Measurements from ENCODE around the gene SLC6A19. TPM values are rescaled to one million over a fixed set of nuclear protein-coding genes. Genes with fewer than 3 reads are reported as not detected.

SLC6A19 gene
- total and polyA plus RNA-seq, 8 donors, result 0.13 to 5.5 (median 0.43) TPM; not detected in 3

DNA sequence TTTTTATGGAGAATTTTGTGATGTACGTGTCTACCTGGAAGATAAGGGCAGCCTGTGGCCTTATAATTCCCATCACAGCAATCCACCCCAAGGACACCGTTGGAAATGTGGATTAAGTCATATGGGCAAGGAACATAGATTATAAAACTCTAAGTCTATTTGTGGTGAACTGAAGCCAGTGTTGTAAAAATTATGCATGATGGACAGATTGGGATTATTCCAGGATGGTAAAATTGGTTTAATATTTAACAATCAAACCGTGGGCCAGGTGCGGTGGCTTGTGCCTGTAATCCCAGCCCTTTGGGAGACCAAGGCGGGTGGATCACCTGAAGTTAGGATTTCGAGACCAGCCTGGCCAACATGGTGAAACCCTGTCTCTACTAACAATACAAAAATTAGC lies 12.9 kb upstream of the SLC6A19 start:
- no peak overlapping the region for H3K27ac ChIP-seq
- H3K4me1 ChIP-seq, result peaks cover 0 to 17% (median 13%) of the 10 kb centered on the region in 4 donors
- WGBS, 5 donors, result 34 to 54% (median 42%) methylated on average over 6 of the region's 6 CpGs
- no peak overlapping the region for H3K4me3 ChIP-seq
- intact Hi-C loops (cut with DNase I; ENCODE audit: low total_unique reads), result no loop called here
- TF ChIP-seq EP300 (IDR thresholded peaks at IDR 0.05) (no peak), POLR2A (IDR thresholded peaks at IDR 0.05) (no peak), POLR2AphosphoS5 (IDR thresholded peaks at IDR 0.05) (no peak)
- TF ChIP-seq, protein P1, sequence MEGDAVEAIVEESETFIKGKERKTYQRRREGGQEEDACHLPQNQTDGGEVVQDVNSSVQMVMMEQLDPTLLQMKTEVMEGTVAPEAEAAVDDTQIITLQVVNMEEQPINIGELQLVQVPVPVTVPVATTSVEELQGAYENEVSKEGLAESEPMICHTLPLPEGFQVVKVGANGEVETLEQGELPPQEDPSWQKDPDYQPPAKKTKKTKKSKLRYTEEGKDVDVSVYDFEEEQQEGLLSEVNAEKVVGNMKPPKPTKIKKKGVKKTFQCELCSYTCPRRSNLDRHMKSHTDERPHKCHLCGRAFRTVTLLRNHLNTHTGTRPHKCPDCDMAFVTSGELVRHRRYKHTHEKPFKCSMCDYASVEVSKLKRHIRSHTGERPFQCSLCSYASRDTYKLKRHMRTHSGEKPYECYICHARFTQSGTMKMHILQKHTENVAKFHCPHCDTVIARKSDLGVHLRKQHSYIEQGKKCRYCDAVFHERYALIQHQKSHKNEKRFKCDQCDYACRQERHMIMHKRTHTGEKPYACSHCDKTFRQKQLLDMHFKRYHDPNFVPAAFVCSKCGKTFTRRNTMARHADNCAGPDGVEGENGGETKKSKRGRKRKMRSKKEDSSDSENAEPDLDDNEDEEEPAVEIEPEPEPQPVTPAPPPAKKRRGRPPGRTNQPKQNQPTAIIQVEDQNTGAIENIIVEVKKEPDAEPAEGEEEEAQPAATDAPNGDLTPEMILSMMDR (IDR thresholded peaks at IDR 0.05), result no peak
- no peaks in the 10 kb centered on the region for H3K9me3 ChIP-seq
- no peaks in the 10 kb centered on the region for H3K36me3 ChIP-seq
- DNase-seq, result no peak
- H3K27me3 ChIP-seq, result peaks cover 0 to 54% (median 3%) of the 10 kb centered on the region in 3 donors

DNA sequence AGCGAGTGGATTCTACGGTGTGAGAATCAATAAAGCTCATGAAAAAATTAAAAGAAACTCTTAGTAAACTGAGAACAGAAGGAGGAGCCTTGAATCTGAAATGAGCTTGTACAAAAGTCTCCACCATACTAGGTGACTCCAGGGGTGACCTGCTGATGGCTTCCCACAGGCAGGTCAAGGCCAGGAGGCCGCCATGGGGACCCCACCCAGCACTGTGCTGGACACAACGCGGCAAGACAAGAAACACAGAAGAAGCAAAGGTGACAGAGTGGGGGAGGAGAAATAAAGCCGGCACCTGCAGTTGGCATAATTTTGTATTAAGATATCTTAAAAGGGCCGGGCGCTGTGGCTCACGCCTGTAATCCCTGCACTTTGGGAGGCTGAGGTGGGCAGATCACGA lies 12.1 kb upstream of the SLC6A19 start:
- no peak for DNase-seq
- intact Hi-C loops (cut with DNase I; ENCODE audit: low total_unique reads), result no loop called here
- Histone ChIP-seq H3K36me3 (no peaks in the 10 kb centered on the region), H3K27me3 (peaks cover 0 to 50% (median 3%) of the 10 kb centered on the region in 3 donors), H3K4me3 (no peak overlapping the region), H3K9me3 (no peaks in the 10 kb centered on the region), H3K27ac (no peak overlapping the region), H3K4me1 (peaks cover 0 to 12% (median 10%) of the 10 kb centered on the region in 4 donors)
- TF ChIP-seq POLR2A (IDR thresholded peaks at IDR 0.05), result no peak
- TF ChIP-seq EP300 (IDR thresholded peaks at IDR 0.05), result no peak
- TF ChIP-seq POLR2AphosphoS5 (IDR thresholded peaks at IDR 0.05), result no peak
- TF ChIP-seq, protein P1 (IDR thresholded peaks at IDR 0.05), result no peak
- WGBS, 5 donors, result 73 to 82% (median 74%) methylated on average over 9 to 10 of the region's 10 CpGs

DNA sequence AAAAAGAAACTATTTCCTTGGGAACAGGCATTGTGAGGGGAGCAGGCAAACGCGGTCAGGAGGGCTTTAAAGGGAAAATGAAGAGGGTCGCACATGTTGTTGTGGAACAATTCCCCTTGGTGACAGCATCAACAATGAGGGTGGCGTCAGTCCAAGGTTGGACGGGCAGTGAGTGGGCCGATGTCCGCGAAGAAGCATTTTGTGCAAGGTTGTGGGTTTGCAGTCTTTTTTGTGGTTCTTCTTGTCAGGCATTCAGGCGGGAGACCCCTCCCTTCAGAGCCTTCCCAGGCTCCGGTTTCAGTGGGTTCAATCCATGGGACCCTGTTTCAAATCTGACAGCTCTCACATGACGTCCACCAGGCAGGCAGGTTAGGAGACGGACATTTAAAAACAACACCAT lies 11.1 kb upstream of the SLC6A19 start:
- intact Hi-C loops (cut with DNase I; ENCODE audit: low total_unique reads), result no loop called here
- no peak overlapping the region for H3K4me3 ChIP-seq
- no peaks in the 10 kb centered on the region for H3K36me3 ChIP-seq
- H3K9me3 ChIP-seq, result no peaks in the 10 kb centered on the region
- peaks cover 0 to 53% (median 3%) of the 10 kb centered on the region in 3 donors for H3K27me3 ChIP-seq
- WGBS, 5 donors, result 75 to 92% (median 82%) methylated on average over 12 of the region's 12 CpGs
- no peak overlapping the region for H3K27ac ChIP-seq
- H3K4me1 ChIP-seq, result peaks cover 0 to 11% (median 8%) of the 10 kb centered on the region in 4 donors
- no peak for DNase-seq
- TF ChIP-seq POLR2AphosphoS5 (IDR thresholded peaks at IDR 0.05) (no peak), EP300 (IDR thresholded peaks at IDR 0.05) (no peak), POLR2A (IDR thresholded peaks at IDR 0.05) (no peak)
- TF ChIP-seq, protein P1 (IDR thresholded peaks at IDR 0.05), result no peak

DNA sequence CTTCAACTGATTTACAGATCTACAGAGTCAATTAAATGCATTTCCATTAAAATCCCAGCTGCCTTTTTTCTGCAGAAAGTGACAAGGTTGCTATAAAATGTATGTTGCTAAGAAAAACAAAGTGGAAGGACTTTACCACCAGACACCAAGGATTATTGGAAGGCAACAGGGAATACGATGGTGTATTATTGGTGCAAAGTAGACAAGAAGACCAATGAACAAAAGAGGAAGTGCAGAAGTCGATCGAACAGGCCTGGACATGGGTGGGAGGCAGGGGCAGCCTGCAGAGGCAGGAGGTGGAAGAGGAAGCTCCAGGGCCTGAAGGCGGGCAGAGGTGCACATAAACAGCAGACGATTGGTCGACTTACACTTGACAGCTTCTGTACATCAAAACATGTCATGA lies 10.6 kb upstream of the SLC6A19 start:
- 23 to 53% (median 41%) methylated on average over 6 of the region's 6 CpGs for WGBS, 5 donors
- H3K4me1 ChIP-seq, result peaks cover 0 to 5% (median 3%) of the 10 kb centered on the region in 4 donors
- peaks cover 0 to 57% (median 3%) of the 10 kb centered on the region in 3 donors for H3K27me3 ChIP-seq
- no peaks in the 10 kb centered on the region for H3K36me3 ChIP-seq
- H3K27ac ChIP-seq, result no peak overlapping the region
- no peaks in the 10 kb centered on the region for H3K9me3 ChIP-seq
- intact Hi-C loops (cut with DNase I; ENCODE audit: low total_unique reads), result no loop called here
- DNase-seq, result no peak
- TF ChIP-seq EP300 (IDR thresholded peaks at IDR 0.05) (no peak), POLR2A (IDR thresholded peaks at IDR 0.05) (no peak), POLR2AphosphoS5 (IDR thresholded peaks at IDR 0.05) (no peak)
- TF ChIP-seq, protein P1 (IDR thresholded peaks at IDR 0.05), result no peak
- H3K4me3 ChIP-seq, result no peak overlapping the region

Measured in stomach (tissue), 9 donors.